HCT116 (cell line): Measurements from ENCODE around the gene GAB2. TPM values are rescaled to one million over a fixed set of nuclear protein-coding genes. Genes with fewer than 3 reads are reported as not detected.

Experiments
- ATAC-seq: fragments of 200-7000 bp; cut with Tn5 transposase; 2 replicates; pipeline ENCODE4 v1.9.1; 2020; ENCODE audit warnings: mild to moderate bottlenecking, moderate library complexity
- BruUV-seq: library from RNA; stranded (reverse); fragments of 400-500 nt; replicated peaks from 2 replicates; lab custom pipeline; 2021; lab: Mats Ljungman, UMichigan
- CTCF ChIA-PET: fragments of 300-600 bp; sonication (Branson Sonifier 250); formaldehyde crosslinking; loops from one replicate; lab custom pipeline; 2021; ENCODE audit warnings: antibody characterized with exemption; lab: Charles Lee
- POLR2A ChIA-PET: fragments of 300-600, 350-600 bp; sonication (Branson Sonifier 250); formaldehyde crosslinking; loops from one replicate; lab custom pipeline; 2021; ENCODE audit warnings: antibody characterized with exemption; lab: Charles Lee
- RAD21 ChIA-PET, 2 experiments: fragments of 300-600 bp; sonication (Branson Sonifier 250); formaldehyde crosslinking; loops; one replicate each; lab custom pipeline; 2023; ENCODE audit warnings: low total read pairs in 2 of 2; ENCODE audit not compliant: uncharacterized antibody in 2 of 2, unreplicated experiment in 2 of 2, low non-redundant PET in 1 of 2; lab: Charles Lee
- DNase-seq: peaks from one replicate; pipeline ENCODE4 v3.0.0-alpha.2; 2010; ENCODE audit warnings: low read depth, low spot score
- H2AFZ ChIP-seq: fragments of 200-600 bp; shearing (Covaris generic), sonication (generic); 2 replicates; pipeline ENCODE4 v1.6.1; 2017; ENCODE audit warnings: low read depth, mixed run types, mixed read lengths, antibody characterized with exemption, low read length; ENCODE audit not compliant: poor library complexity, severe bottlenecking
- H3K27ac ChIP-seq: 2 replicates; pipeline ENCODE4 v1.5.1; 2012; ENCODE audit warnings: low read depth, low read length
- H3K27me3 ChIP-seq: fragments of 200-600 bp; sonication (generic); 2 replicates; pipeline ENCODE4 v1.6.1; 2016; ENCODE audit warnings: mixed run types, low read length, mixed read lengths; ENCODE audit not compliant: insufficient read depth
- H3K36me3 ChIP-seq, 2 experiments: fragments of 200-500 bp in 1 of 2; fragments of 200-600 bp in 1 of 2; sonication (Bioruptor generic) in 1 of 2; sonication (generic) in 1 of 2; 2 replicates each; pipeline versions ENCODE4 v1.5.1 to v1.6.1; 2014 to 2016; ENCODE audit warnings: low read length in 2 of 2, inconsistent platforms in 1 of 2, mixed read lengths in 1 of 2, mixed run types in 1 of 2; ENCODE audit not compliant: insufficient read depth in 2 of 2, control insufficient read depth in 1 of 2
- H3K4me1 ChIP-seq, 2 experiments: fragments of 200-600 bp in 1 of 2; sonication (generic) in 1 of 2; 2 replicates each; pipeline versions ENCODE4 v1.5.1 to v1.6.1; 2012 to 2017; ENCODE audit warnings: low read length in 2 of 2, inconsistent platforms in 1 of 2, mild to moderate bottlenecking in 1 of 2, mixed read lengths in 1 of 2, mixed run types in 1 of 2, moderate library complexity in 1 of 2; ENCODE audit not compliant: insufficient read depth in 2 of 2, control insufficient read depth in 1 of 2
- H3K4me2 ChIP-seq: fragments of 200-600 bp; sonication (generic); 2 replicates; pipeline ENCODE4 v1.6.1; 2017; ENCODE audit warnings: mixed run types, low read length, mixed read lengths
- H3K4me3 ChIP-seq, 2 experiments: fragments of 200-600 bp in 1 of 2; sonication (generic) in 1 of 2; replicated peaks in 1 of 2; 2 replicates each; pipeline ENCODE4 v1.5.1; 2011 to 2016; ENCODE audit warnings: low read length in 2 of 2, control low read depth in 1 of 2, low read depth in 1 of 2, mild to moderate bottlenecking in 1 of 2, mixed read lengths in 1 of 2, mixed run types in 1 of 2
- H3K79me2 ChIP-seq: fragments of 200-600 bp; sonication (generic); 2 replicates; pipeline ENCODE4 v1.6.1; 2017; ENCODE audit warnings: mild to moderate bottlenecking, mixed run types, low read length, moderate library complexity, mixed read lengths; ENCODE audit not compliant: insufficient read depth
- H3K9ac ChIP-seq: fragments of 200-600 bp; sonication (generic); 2 replicates; pipeline ENCODE4 v1.6.1; 2016; ENCODE audit warnings: low read length, mixed read lengths
- H3K9me2 ChIP-seq: fragments of 200-600 bp; sonication (generic), shearing (Covaris generic); 2 replicates; pipeline ENCODE4 v1.6.1; 2017; ENCODE audit warnings: mixed run types, mild to moderate bottlenecking, moderate library complexity; ENCODE audit not compliant: insufficient read depth
- H3K9me3 ChIP-seq, 2 experiments: fragments of 200-500 bp in 1 of 2; fragments of 200-600 bp in 1 of 2; sonication (Bioruptor generic) in 1 of 2; sonication (generic) in 1 of 2; 2 replicates each; pipeline ENCODE4 v1.6.1; 2014 to 2017; ENCODE audit warnings: low read length in 2 of 2, mixed read lengths in 2 of 2, inconsistent platforms in 1 of 2, low read depth in 1 of 2, mild to moderate bottlenecking in 1 of 2, mixed run types in 1 of 2, moderate library complexity in 1 of 2; ENCODE audit not compliant: control insufficient read depth in 1 of 2, insufficient read depth in 1 of 2
- H4K20me1 ChIP-seq: fragments of 200-600 bp; sonication (generic), shearing (Covaris generic); 2 replicates; pipeline ENCODE4 v1.6.1; 2017; ENCODE audit warnings: mixed run types, mild to moderate bottlenecking, moderate library complexity; ENCODE audit not compliant: insufficient read depth
- ATF3 ChIP-seq: IDR thresholded peaks from 2 replicates; pipeline ENCODE4 v1.6.1; 2012
- CBX3 ChIP-seq: IDR thresholded peaks from 2 replicates; pipeline ENCODE4 v1.6.1; 2012; ENCODE audit warnings: low read depth
- CEBPB ChIP-seq: IDR thresholded peaks from 2 replicates; pipeline ENCODE4 v1.6.1; 2012; ENCODE audit warnings: low read depth
- CTCF ChIP-seq, 3 experiments: fragments of 200-600 bp in 1 of 3; sonication (generic) in 1 of 3; IDR thresholded peaks in 2 of 3; conservative IDR thresholded peaks in 1 of 3; 2 replicates each; pipeline ENCODE4 v1.5.1; 2012 to 2017; ENCODE audit warnings: low read depth in 2 of 3, low read length in 2 of 3, antibody characterized with exemption in 1 of 3, borderline replicate concordance in 1 of 3, control low read depth in 1 of 3, mild to moderate bottlenecking in 1 of 3, mixed read lengths in 1 of 3, mixed run types in 1 of 3, moderate library complexity in 1 of 3; ENCODE audit not compliant: insufficient read depth in 1 of 3
- ELF1 ChIP-seq: IDR thresholded peaks from 2 replicates; pipeline ENCODE4 v1.6.1; 2012; ENCODE audit warnings: low read depth, borderline replicate concordance
- EZH2 ChIP-seq: fragments of 200-600 bp; sonication (generic); IDR thresholded peaks from 2 replicates; pipeline ENCODE4 v1.6.1; 2017; ENCODE audit warnings: antibody characterized with exemption, mixed run types
- EZH2phosphoT487 ChIP-seq: fragments of 200-600 bp; IDR thresholded peaks from 2 replicates; pipeline ENCODE4 v1.6.1; 2018; ENCODE audit warnings: antibody characterized with exemption, borderline replicate concordance
- FOSL1 ChIP-seq: IDR thresholded peaks from 2 replicates; pipeline ENCODE4 v1.6.1; 2012; ENCODE audit warnings: low read depth
- JUND ChIP-seq: IDR thresholded peaks from 2 replicates; pipeline ENCODE4 v1.6.1; 2012
- MAX ChIP-seq: IDR thresholded peaks from 2 replicates; pipeline ENCODE4 v1.6.1; 2012
- POLR2A ChIP-seq: IDR thresholded peaks from 2 replicates; pipeline ENCODE4 v1.7.0; 2011; ENCODE audit warnings: borderline replicate concordance; ENCODE audit not compliant: insufficient read depth, insufficient read length; ENCODE audit errors: extremely low read depth
- RAD21 ChIP-seq: IDR thresholded peaks from 2 replicates; pipeline ENCODE4 v1.6.1; 2012; ENCODE audit warnings: low read depth, mild to moderate bottlenecking
- REST ChIP-seq: IDR thresholded peaks from 2 replicates; pipeline ENCODE4 v1.6.1; 2012; ENCODE audit warnings: low read depth
- SIN3A ChIP-seq: IDR thresholded peaks from 2 replicates; pipeline ENCODE4 v1.6.1; 2012; ENCODE audit warnings: low read depth
- SRF ChIP-seq: IDR thresholded peaks from 2 replicates; pipeline ENCODE4 v1.6.1; 2012; ENCODE audit warnings: low read depth
- TCF7L2 ChIP-seq: IDR thresholded peaks from 2 replicates; pipeline ENCODE4 v1.7.0; 2011; ENCODE audit warnings: borderline replicate concordance, inconsistent platforms; ENCODE audit not compliant: insufficient read depth, insufficient read length; ENCODE audit errors: extremely low read depth
- YY1 ChIP-seq: IDR thresholded peaks from 2 replicates; pipeline ENCODE4 v1.6.1; 2011; ENCODE audit warnings: low read length, low read depth, moderate library complexity, mild to moderate bottlenecking; ENCODE audit not compliant: insufficient replicate concordance; ENCODE audit errors: extremely low read depth
- ZBTB33 ChIP-seq: IDR thresholded peaks from 2 replicates; pipeline ENCODE4 v1.6.1; 2011; ENCODE audit warnings: mild to moderate bottlenecking, low read length, moderate library complexity; ENCODE audit not compliant: insufficient replicate concordance; ENCODE audit errors: extremely low read depth
- ZFX ChIP-seq: fragments of 450-650 bp; IDR thresholded peaks from 2 replicates; pipeline ENCODE4 v1.6.1; 2017
- intact Hi-C: fragments of 100-400 bp; cut with micrococcal nuclease; formaldehyde crosslinking; loops from 2 replicates; pipeline ENCODE4 v1.10.0; 2022
- total RNA-seq: library from RNA; stranded (reverse); gene quantifications from one replicate; pipeline ENCODE4 v1.2.1, GENCODE V29; 2021; ENCODE audit not compliant: unreplicated experiment

GAB2 gene
- total RNA-seq, 1 experiment from 2014 or later: 1.9 TPM

GRCh38 chr11:78196661-78197091, 220.9 kb downstream of the GAB2 start:
- intact Hi-C loops: no loop called here

More at GRCh38 chr11:78196661-78197091, 220.9 kb downstream of the GAB2 start:
- Histone ChIP-seq H3K27ac (no peak overlapping the region), H3K9me2 (no peaks in the 10 kb centered on the region), H3K36me3 (no peaks in the 10 kb centered on the region), H3K4me3 (no peak overlapping the region), H4K20me1 (no peaks in the 10 kb centered on the region), H3K9me3 (no peaks in the 10 kb centered on the region), H3K27me3 (no peaks in the 10 kb centered on the region), H3K4me2 (no peak overlapping the region), H3K9ac (no peak overlapping the region), H3K79me2 (no peaks in the 10 kb centered on the region), H2AFZ (no peak overlapping the region), H3K4me1 (peaks cover 0 to 8% of the 10 kb centered on the region in 2 experiments; a peak in 1 of 4 replicates)
- DNase-seq: no peak
- CTCF ChIA-PET: no interaction called here
- ATAC-seq: no peak
- POLR2A ChIA-PET: no interaction called here
- BruUV-seq: no TSS peak
- TF ChIP-seq SIN3A (no peak), JUND (no peak), ZBTB33 (no peak), REST (no peak), MAX (no peak), POLR2A (no peak), EZH2 (no peak), ELF1 (no peak), RAD21 (no peak), ZFX (no peak), ATF3 (no peak), CBX3 (no peak), FOSL1 (no peak), CEBPB (no peak), CTCF (IDR thresholded peaks at IDR 0.05 in 2 of 3, conservative IDR thresholded peaks at IDR 0.05 in 1 of 3; ENCODE audit: borderline replicate concordance in 1 of 3, insufficient read depth in 1 of 3, low read depth in 2 of 3, low read length in 2 of 3) (no peak), SRF (no peak), EZH2phosphoT487 (no peak), TCF7L2 (no peak), YY1 (no peak)
- RAD21 ChIA-PET: no interaction called here
